SW480 (cell line): ENCODE measurements around the gene PLAC1.

Experiments
- DNase-seq: peaks from one replicate; pipeline ENCODE4 v3.0.0-alpha.2; 2016; ENCODE audit warnings: low spot score

Gene PLAC1

DNA sequence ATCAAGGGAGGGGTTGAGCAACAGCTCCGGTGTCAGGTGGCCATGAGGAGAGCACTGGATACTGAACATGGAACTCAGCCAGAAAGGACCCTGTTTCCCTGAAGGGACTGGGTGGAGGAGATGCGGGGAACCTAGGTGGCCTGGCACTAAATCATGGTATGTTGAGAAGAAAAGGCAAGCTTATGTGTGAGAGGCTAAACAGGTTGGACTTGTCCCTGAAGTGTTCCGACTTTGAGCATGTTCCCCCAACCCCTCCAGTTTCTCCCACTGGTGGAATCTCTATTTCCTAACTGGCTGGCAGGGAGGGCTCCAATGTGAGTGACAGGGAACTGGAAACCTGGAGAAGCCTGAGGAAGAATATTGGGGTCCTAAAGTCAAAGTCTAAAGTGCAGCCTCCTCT lies 69.5 kb downstream of the PLAC1 start:
- DNase-seq = no peak

DNA sequence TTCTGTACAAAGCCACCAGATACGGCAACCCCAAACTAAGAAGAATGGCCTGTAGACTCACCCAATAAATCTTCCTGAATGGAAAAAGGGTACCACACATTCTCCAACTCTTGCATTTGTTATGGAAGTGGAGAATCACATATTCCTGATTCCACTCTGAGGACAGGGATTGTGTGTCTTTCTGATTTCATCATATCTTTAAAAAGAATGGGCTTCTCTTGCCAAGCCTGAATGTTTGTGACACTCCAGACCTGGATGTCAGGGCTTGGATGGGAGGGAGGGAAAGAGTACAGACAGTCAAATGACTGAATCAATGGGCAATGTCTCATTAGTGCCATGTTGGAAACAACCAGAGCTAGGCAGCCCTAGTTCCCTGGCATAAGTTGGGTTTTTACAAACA lies 77.4 kb downstream of the PLAC1 start:
- no peak for DNase-seq

DNA sequence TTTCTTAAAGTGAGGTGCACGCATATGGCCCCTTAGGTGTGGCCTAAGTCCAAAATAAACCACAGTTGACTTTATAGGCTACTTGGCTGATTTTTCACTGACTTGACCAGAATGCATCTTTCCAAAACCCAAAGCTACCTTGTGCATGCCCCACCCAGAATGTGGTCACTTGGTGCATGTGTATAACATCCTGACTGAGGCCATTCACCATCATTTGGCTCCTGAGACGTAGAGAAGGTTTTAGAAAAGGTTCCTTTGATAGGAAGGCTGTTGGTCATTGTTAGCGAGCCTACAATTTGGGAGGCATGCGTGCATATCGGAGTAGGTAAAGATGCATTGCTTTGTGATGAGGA lies 84.6 kb downstream of the PLAC1 start:
- DNase-seq = peak; percentile 66

- DNase-seq = peak; percentile 72
These were observed 85.2 kb downstream of the PLAC1 start for GRCh38 chrX:134572816-134573682.

GRCh38 chrX:134571796-134572195 lies 86.5 kb downstream of the PLAC1 start:
- no peak for DNase-seq

DNA sequence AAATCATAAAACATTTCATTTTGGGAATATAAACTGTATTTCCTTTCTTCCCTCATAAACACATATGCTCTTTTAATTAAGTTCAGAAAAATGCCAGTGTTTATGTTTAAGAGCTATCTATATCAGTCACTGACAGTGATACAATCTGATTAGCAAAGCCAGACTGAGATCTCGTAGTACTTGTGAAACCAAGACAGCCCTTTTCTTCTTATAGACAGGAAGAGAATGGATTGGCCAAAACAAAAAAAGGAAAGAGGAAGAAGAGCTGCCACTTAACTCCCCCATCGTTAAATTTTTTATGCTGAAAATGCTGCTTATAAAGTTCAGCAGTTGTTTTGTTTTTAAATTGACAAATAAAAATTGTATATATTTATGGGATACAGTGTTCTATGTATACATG lies 87.4 kb downstream of the PLAC1 start:
- DNase-seq = no peak

DNA sequence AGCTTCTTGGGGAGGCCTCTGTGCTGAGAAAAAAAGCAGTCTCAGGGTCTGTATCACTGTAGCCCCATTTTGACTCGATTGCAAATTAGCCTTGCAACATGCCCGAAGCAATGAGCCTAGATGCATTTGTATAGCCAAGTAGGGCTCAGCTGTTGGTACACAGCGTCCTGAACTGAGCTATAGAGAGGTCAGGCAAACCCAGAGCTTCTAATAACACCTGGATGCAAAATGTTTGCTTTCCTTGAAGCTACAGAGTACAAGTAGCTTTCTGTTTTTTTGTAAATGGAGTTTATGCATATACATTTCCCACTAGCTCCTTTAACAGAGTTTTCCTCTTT lies 87.8 kb downstream of the PLAC1 start:
- no peak for DNase-seq

DNA sequence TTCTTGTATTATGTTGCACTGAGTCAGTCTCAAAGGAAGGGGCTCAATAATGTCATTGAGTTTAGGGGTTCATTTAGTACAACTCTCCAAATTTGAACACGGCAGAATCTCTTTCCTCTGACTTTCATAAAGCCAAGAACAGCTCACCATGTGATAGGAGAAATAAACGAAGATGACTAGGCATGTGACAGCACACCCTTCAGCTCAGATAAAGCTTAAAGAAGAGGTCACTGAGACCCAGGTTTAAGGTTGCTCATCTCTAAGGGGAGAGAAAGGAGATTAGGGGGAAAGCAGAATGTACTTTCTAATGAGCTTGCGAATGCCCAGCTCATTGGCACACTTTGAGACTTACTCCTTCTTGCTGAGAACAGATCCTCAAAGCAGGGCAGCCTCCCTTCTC lies 89.0 kb downstream of the PLAC1 start:
- no peak for DNase-seq

- no peak for DNase-seq
These were observed 89.8 kb downstream of the PLAC1 start for GRCh38 chrX:134568285-134569016.

DNA sequence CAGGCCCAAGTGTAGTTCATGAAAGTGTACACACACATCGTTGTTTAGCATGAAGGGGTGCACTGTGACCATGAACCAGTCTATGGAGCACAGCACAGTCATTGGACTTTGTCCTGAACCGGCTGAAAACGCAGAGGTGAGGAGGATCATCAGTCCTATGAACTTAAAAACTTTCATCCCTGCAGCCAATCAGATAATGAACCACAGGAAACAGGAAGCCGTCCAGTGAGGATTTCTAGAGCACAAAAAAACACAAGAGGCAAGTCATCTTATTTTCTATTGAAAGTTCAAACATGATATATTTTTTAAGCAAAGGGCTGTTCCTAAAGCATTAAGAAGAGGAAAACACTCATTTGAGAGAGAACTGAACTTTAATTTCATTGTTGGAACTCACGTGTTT lies 91.8 kb downstream of the PLAC1 start:
- no peak for DNase-seq

- no peak for DNase-seq
These were observed 96.3 kb downstream of the PLAC1 start for GRCh38 chrX:134562002-134562401.

- no peak for DNase-seq
These were observed 100.1 kb downstream of the PLAC1 start for GRCh38 chrX:134558133-134558532.

GRCh38 chrX:134554291-134554690 lies 104.0 kb downstream of the PLAC1 start:
- DNase-seq = no peak

DNA sequence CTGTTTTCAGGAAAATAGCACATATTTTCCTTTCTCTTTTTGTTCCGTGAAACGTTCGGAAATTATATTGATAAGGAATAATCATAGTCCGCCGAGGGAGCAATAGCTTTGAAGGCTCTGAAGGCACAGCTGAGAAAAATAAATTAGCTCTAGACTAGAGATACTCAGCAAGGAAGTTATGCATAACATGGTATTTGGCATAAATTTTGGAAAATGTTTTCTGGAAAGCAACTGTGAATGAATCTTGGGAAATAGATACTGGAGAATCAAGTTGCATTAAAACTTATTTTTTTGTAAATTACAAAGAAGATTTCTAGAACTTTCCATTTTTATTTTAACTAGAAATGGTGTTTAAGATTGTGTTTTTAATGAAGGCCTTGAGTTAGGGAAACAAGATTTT lies 105.9 kb downstream of the PLAC1 start:
- DNase-seq = no peak

GRCh38 chrX:134551376-134552048 lies 106.8 kb downstream of the PLAC1 start:
- no peak for DNase-seq

- DNase-seq = peak; percentile 34
These were observed 109.7 kb downstream of the PLAC1 start for GRCh38 chrX:134548257-134549201.

- DNase-seq = no peak
These were observed 111.1 kb downstream of the PLAC1 start for GRCh38 chrX:134547047-134547679.

DNA sequence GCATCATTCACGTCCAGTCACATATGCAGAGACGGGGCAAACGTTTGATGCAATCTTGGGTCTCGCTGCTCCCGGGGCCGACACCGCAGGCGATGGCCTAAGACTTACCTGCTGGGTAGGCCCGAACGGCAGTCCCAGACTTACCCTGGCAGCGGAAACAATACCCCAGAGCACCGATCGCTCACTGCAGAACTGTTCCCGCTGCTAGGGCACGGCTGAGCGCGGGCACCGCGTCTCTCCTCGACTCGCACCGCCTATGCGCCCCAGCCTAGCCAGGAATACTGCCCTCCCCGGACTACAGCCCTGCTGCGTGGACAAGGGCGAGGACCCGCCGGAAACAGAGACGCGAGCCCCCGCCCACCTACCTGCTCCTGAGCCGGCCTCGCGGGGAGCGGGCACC lies 112.1 kb downstream of the PLAC1 start:
- no peak for DNase-seq

GRCh38 chrX:134545510-134545909 lies 112.8 kb downstream of the PLAC1 start:
- DNase-seq = no peak

DNA sequence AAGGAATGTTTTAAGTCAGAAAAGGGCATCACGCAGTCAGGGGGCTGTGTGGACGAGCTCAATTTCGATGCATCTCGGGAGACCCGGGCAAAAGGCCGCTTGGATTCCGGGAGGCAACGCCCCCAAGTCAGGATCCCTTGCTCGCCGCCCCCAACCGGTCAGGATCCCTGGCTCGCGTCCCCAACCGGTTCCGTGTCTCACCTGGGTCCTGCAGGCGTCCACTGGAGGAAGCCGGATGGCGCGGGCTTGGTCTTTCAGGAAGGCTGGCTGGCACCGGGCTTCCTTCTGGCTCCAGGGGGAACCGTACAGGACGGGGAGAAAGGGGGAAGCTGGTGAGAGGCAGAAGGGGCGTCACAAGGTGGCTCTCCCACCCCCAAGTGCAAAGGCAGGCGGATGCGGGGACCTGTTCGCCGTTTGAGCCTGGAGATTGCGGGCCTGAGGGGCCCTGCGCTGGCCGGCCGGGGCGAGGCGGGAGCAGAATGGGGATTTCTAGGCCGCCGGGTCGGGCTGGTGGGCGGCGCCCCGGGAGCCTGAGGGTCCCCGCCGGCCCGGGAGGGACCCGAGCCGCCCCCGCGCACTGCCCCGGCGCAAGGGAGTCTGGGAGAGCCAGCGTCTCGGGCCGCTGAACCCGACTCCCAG lies 113.6 kb downstream of the PLAC1 start:
- DNase-seq = no peak

- no peak for DNase-seq
These were observed 114.1 kb downstream of the PLAC1 start for GRCh38 chrX:134544135-134544512.
